K562 (cell line): ENCODE data around the gene FAM136A. TPM values are rescaled to one million over a fixed set of nuclear protein-coding genes. Genes with fewer than 3 reads are reported as not detected.

Experiments used
- DNMT1 ChIP-seq: fragments of 450-650 bp; IDR thresholded peaks from 2 replicates; pipeline ENCODE4 v1.6.1; 2016; ENCODE audit warnings: antibody characterized with exemption, mild to moderate bottlenecking
- ESRRA ChIP-seq: fragments of 450-650 bp; IDR thresholded peaks from 2 replicates; pipeline ENCODE4 v1.6.1; 2014; ENCODE audit warnings: low read depth, mild to moderate bottlenecking, moderate library complexity, borderline replicate concordance
- FOXM1 ChIP-seq, 2 experiments: fragments of 450-650 bp in 1 of 2; sonication (generic) in 1 of 2; formaldehyde crosslinking in 1 of 2; IDR thresholded peaks; 2 replicates each; pipeline versions ENCODE4 v1.6.1 to v1.9.0; 2017 to 2022; ENCODE audit warnings: low read depth in 2 of 2, mild to moderate bottlenecking in 2 of 2, missing genetic modification reagents in 1 of 2, moderate library complexity in 1 of 2
- ID3 ChIP-seq, 2 experiments: fragments of 250-450 bp in 1 of 2; fragments of 450-650 bp in 1 of 2; sonication (Bioruptor Pico) in 1 of 2; IDR thresholded peaks; 2 replicates each; pipeline versions ENCODE4 v1.6.1 to v1.8.0; 2016 to 2021; ENCODE audit warnings: mild to moderate bottlenecking in 2 of 2, moderate library complexity in 2 of 2, missing compliant biosample characterization in 1 of 2, missing genetic modification characterization in 1 of 2
- MED1 ChIP-seq: sonication (generic); formaldehyde crosslinking; IDR thresholded peaks from 2 replicates; pipeline ENCODE4 v1.8.1; 2023; ENCODE audit warnings: missing genetic modification reagents, borderline replicate concordance
- NCOA2 ChIP-seq, 2 experiments: fragments of 450-650 bp; IDR thresholded peaks; 2 replicates each; pipeline ENCODE4 v1.6.1; 2018; ENCODE audit warnings: mild to moderate bottlenecking in 2 of 2, moderate library complexity in 1 of 2; ENCODE audit not compliant: partially characterized antibody in 2 of 2
- NFRKB ChIP-seq: fragments of 450-650 bp; IDR thresholded peaks from 2 replicates; pipeline ENCODE4 v1.6.1; 2016; ENCODE audit warnings: low read depth
- NONO ChIP-seq, 2 experiments: fragments of 200-400 bp in 1 of 2; fragments of 450-650 bp in 1 of 2; formaldehyde crosslinking in 1 of 2; IDR thresholded peaks; 2 replicates each; pipeline ENCODE4 v1.6.1; 2017; ENCODE audit warnings: low read depth in 2 of 2, mild to moderate bottlenecking in 2 of 2, moderate library complexity in 2 of 2, low read length in 1 of 2
- NR4A1 ChIP-seq, 2 experiments: fragments of 250-450 bp in 1 of 2; fragments of 450-650 bp in 1 of 2; sonication (Bioruptor Pico) in 1 of 2; IDR thresholded peaks; 2 replicates each; pipeline versions ENCODE4 v1.4.0 to v1.6.1; 2016 to 2020; ENCODE audit warnings: mild to moderate bottlenecking in 2 of 2, missing compliant biosample characterization in 1 of 2, missing genetic modification characterization in 1 of 2, moderate library complexity in 1 of 2
- PCBP1 ChIP-seq: fragments of 200-400 bp; formaldehyde crosslinking; IDR thresholded peaks from 2 replicates; pipeline ENCODE4 v1.6.1; 2018; ENCODE audit warnings: mild to moderate bottlenecking, low read depth, low read length; ENCODE audit not compliant: poor library complexity, severe bottlenecking
- POU5F1 ChIP-seq: fragments of 150-350 bp; IDR thresholded peaks from 2 replicates; pipeline ENCODE4 v1.6.1; 2014; ENCODE audit warnings: borderline replicate concordance, low read length, low read depth, mild to moderate bottlenecking; ENCODE audit not compliant: partially characterized antibody
- PTTG1 ChIP-seq: fragments of 450-650 bp; IDR thresholded peaks from 2 replicates; pipeline ENCODE4 v1.6.1; 2016; ENCODE audit warnings: low read depth, mild to moderate bottlenecking, missing genetic modification characterization, missing compliant biosample characterization
- SIRT6 ChIP-seq: IDR thresholded peaks from one replicate; pipeline ENCODE4 v1.6.1; 2012; ENCODE audit warnings: low read depth, mild to moderate bottlenecking, control low read depth, inconsistent platforms, low read length, moderate library complexity
- SMAD4 ChIP-seq: fragments of 250-450 bp; sonication (Bioruptor Pico); conservative IDR thresholded peaks from 2 replicates; pipeline ENCODE4 v1.8.0; 2021; ENCODE audit warnings: inconsistent platforms, mild to moderate bottlenecking, moderate library complexity
- SMARCB1 ChIP-seq: IDR thresholded peaks from 2 replicates; pipeline ENCODE4 v1.6.1; 2011; ENCODE audit warnings: improper control_type of control experiment, low read depth; ENCODE audit not compliant: insufficient read length
- ZBTB8A ChIP-seq: fragments of 450-650 bp; IDR thresholded peaks from 2 replicates; pipeline ENCODE4 v1.6.1; 2018; ENCODE audit warnings: mild to moderate bottlenecking, moderate library complexity; ENCODE audit not compliant: partially characterized antibody
- ZFP36 ChIP-seq: fragments of 150-350 bp; IDR thresholded peaks from 2 replicates; pipeline ENCODE4 v1.6.1; 2018; ENCODE audit warnings: low read length, low read depth; ENCODE audit not compliant: partially characterized antibody
- ZFP91 ChIP-seq: sonication (generic); formaldehyde crosslinking; IDR thresholded peaks from 2 replicates; pipeline ENCODE4 v1.8.0; 2022; ENCODE audit warnings: mild to moderate bottlenecking, missing genetic modification reagents
- ZNF695 ChIP-seq: fragments of 450-650 bp; formaldehyde crosslinking; IDR thresholded peaks from 2 replicates; pipeline ENCODE4 v1.4.0; 2020; ENCODE audit warnings: mild to moderate bottlenecking, moderate library complexity
- polyA plus RNA-seq, 8 experiments: library from polyadenylated mRNA; depleted of rRNA in 4 of 8; stranded (reverse) in 5 of 8; unstranded in 3 of 8; fragments of >200 nt; fragmentation: Nextera tagmentation in 2 of 8; fragmentation: Illumina TruSeq in 1 of 8; extraction: Ambion mirVana in 2 of 8; extraction: Trizol in 1 of 8; gene quantifications; 2 replicates each; pipeline versions ENCODE4 v1.2.1 to v1.2.3, GENCODE V29; 2011 to 2014; ENCODE audit warnings: inconsistent platforms in 1 of 8, missing spikeins in 1 of 8
- total RNA-seq, 7 experiments: library from RNA; depleted of rRNA in 6 of 7; stranded (reverse); fragments of >200 nt in 6 of 7; fragmentation: Illumina TruSeq in 2 of 7; extraction: Trizol in 2 of 7; gene quantifications; 2 replicates each; pipeline versions ENCODE4 v1.2.1 to v1.2.3, GENCODE V29; 2011 to 2021; ENCODE audit warnings: low replicate concordance in 1 of 7
- TF ChIP-seq, protein P1 (sequence below): IDR thresholded peaks from 2 replicates; pipeline ENCODE4 v1.6.1; 2016; ENCODE audit warnings: missing genetic modification characterization, missing compliant biosample characterization

Gene FAM136A
- total and polyA plus RNA-seq, 9 of the 15 experiments (the other 6 are each of a cell fraction or from before 2014, with no cell fraction given) = 89.0 to 151 (median 104) TPM

GRCh38 chr2:70301344-70302194, at the start of gene FAM136A (continued):
- TF ChIP-seq ZFP91 (CRISPR knock-in tag) = no peak
- no peak for TF ChIP-seq ZFP36
- no peak for TF ChIP-seq SMARCB1
- TF ChIP-seq NR4A1 (CRISPR knock-in tag; IDR thresholded peaks at IDR 0.05) = no peak
- TF ChIP-seq NR4A1 (tag; IDR thresholded peaks at IDR 0.05) = peak; percentile 36; the same call in 1 of the 2 replicates
- no peak for TF ChIP-seq DNMT1
- TF ChIP-seq PCBP1 = peak; percentile 90
- no peak for TF ChIP-seq SIRT6
- TF ChIP-seq ID3 (CRISPR knock-in tag; IDR thresholded peaks at IDR 0.05) = no peak
- no peak for TF ChIP-seq ID3 (tag; IDR thresholded peaks at IDR 0.05)
- no peak for TF ChIP-seq POU5F1
- no peak for TF ChIP-seq FOXM1 (IDR thresholded peaks at IDR 0.05; ENCODE audit: low read depth)
- peak; percentile 64; the same call in 1 of the 2 replicates for TF ChIP-seq FOXM1 (CRISPR knock-in tag; IDR thresholded peaks at IDR 0.05; ENCODE audit: low read depth)
- no peak for TF ChIP-seq ZBTB8A
- no peak for TF ChIP-seq NCOA2 (IDR thresholded peaks at IDR 0.05; ENCODE audit: partially characterized antibody in 2 of 2)
- peak; percentile 65 for TF ChIP-seq ESRRA
- no peak for TF ChIP-seq PTTG1 (tag)
- TF ChIP-seq, protein P1, sequence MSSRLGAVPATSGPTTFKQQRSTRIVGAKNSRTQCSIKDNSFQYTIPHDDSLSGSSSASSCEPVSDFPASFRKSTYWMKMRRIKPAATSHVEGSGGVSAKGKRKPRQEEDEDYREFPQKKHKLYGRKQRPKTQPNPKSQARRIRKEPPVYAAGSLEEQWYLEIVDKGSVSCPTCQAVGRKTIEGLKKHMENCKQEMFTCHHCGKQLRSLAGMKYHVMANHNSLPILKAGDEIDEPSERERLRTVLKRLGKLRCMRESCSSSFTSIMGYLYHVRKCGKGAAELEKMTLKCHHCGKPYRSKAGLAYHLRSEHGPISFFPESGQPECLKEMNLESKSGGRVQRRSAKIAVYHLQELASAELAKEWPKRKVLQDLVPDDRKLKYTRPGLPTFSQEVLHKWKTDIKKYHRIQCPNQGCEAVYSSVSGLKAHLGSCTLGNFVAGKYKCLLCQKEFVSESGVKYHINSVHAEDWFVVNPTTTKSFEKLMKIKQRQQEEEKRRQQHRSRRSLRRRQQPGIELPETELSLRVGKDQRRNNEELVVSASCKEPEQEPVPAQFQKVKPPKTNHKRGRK (tag) = no peak
- peak in 1 of 2 experiments; percentile 72; a peak in 1 of 4 replicates for TF ChIP-seq NONO (IDR thresholded peaks at IDR 0.05; ENCODE audit: low read depth in 2 of 2, low read length in 1 of 2)
- 0 out of 2 replicates have a peak, but pooled peaks have one; percentile 56 for TF ChIP-seq ZNF695
- TF ChIP-seq SMAD4 (CRISPR knock-in tag) = no peak
- no peak for TF ChIP-seq MED1 (CRISPR knock-in tag)
- peak; percentile 65; the same call in 1 of the 2 replicates for TF ChIP-seq NFRKB
